ENCODE results near the gene COMMD6.

Gene COMMD6

DNA sequence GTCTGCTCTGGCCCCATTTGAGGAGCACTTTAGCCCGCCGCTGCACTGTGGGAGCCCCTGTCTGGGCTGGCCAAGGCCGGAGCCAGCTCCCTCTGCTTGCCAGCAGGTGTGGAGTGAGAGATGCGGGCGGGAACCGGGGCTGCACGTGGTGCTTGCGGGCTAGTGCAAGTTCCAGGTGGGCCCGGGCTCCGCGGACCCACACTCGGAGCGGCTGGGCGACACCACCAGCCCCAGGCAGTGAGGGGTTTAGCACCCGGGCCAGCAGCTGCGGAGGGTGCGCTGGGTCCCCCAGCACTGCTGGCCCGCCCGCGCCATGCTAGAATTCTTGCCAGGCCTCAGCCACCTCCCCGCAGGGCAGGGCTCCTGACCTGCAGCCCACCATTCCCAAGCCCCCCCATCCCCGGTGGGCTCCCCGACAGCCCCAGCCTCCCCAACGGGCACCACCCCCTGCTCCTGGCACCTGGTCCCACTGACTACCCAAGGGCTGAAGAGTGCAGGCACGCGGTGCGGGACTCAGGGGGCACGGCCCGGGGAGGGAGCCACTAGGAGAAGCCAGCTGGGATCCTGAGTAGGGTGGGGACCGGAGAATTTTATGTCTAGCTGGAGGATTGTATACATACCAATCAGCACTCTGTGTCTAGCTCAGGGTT is 19.1 kb downstream of the COMMD6 start:
- DNase-seq: no peak

DNA sequence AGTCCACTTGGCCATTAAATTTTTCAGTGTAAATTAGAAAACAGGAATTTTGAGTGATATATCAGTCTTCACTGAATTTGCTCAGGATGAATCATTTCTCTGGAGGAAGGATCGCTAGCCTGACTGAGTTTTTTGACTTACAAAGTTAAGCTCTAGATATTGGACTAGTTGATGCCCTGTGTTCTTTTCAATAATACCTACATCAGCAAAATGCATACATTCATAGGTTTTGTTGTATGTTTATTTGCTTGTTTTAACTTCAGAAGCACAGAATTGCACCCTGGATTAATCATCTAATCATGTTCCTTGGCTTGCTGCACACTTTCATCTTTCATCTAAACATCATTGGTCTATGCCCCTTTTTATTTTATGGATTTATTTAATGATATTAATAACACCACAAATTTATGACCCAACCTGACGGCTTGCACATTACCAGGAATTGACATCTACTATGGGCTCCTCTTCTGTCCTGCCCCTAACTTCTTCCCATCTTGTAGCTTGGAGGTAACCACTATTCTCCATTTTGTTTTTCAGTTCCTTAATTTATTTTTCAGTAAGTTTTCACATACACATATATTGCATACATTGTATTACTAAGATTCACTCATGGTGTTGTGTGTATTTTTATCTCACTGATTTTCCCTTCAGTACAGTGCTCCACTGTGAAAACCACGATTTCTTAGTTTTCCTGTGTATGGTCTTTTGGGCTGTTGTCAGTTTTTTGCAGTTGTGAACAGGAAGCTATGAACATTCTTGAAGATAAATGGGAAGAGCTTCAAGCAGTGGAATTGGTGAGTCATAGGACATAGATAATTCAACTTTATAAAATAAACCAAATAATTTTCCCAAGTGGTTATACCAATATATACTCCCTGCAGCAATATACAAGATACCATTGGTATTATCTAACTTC is 23.3 kb downstream of the COMMD6 start:
- no peak for DNase-seq

DNA sequence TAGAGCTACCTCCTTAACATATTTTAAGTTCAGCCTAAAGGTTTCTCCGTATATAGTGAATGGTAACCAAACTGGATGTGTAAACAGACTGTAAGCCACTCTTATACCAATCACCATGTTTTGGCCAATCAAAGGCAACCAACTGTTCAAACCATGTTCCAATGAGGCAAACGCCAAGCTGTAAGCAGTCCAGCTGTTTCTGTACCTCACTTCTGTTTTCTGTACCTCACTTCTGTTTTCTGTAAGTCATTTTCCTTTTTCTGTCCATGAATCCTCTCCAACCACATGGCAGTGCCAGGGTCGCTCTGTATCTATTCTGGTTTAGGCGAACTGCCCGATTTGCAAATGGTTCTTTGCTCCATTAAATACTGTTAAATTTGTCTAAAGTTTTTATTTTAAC is 24.4 kb downstream of the COMMD6 start:
- DNase-seq: no peak

DNA sequence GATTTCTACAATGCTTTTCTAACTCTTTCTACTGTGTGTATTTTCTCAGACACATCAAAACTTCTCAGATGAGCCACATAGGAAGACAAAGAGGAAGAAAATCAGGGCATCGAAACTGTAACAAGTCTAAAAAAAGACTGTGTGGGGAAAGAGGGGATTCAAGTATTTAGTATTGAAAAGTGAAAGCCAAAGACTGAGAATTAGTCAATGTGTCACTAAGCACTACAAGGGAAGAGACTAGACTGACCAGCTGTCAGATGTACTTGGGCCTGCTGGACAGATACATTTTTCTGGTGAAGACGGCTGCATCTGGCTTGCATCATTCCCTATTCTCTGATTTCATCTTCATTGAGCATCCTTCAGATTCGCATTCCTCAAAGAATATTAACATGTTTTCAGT is 25.4 kb downstream of the COMMD6 start:
- DNase-seq: no peak

DNA sequence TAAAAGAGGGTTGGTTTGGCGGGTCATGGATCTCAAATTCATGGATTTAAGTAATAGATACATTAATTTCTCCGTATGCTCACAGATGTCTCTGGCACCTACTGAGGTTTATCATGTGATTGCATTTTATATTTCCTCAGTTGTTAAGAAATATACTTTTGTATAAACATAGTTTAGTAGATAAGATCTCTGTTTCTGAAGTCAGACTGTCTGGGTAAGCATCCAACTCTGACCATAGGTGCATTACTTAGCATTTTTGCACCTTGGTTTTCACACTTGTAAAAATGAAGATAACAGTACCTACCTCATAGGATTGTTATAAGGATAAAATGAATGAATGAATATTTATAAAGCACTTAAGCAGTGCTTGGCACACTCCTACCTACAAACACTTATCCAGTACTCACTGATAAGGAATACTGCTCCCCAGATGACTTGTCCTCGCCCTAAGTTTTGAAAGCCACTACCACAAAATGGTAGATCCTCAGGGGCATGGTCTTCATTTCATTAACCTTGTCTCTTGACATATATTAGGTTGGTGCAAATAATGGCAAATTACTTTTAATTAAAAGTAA is 26.5 kb downstream of the COMMD6 start:
- no peak for DNase-seq

DNA sequence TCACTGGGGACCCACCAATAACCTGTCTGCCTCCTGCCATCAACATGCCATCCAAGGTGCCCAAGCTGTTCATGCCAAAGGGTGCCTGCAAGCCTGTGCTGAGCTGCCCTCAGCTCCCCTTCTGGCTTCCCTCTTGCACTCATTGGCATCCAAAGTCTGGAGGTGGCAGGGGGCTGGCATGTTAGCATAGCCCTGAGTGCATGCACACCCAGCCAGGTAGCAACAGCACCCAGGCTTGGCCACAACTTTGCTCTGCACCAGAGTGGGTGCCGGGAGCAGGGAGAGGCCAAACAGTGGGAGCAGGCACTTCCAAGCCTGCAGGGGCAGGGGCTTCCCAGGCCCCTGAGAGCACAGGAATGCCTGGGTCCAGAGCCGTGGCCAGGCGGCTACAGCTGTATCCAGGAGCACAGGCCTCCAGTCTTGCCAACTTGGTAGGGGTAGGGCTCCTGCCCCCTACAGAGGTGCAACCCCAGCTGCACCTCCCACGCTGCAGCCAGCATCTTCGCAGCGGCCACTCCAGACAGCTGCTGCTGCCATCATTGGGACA is 29.6 kb downstream of the COMMD6 start:
- no peak for DNase-seq

DNA sequence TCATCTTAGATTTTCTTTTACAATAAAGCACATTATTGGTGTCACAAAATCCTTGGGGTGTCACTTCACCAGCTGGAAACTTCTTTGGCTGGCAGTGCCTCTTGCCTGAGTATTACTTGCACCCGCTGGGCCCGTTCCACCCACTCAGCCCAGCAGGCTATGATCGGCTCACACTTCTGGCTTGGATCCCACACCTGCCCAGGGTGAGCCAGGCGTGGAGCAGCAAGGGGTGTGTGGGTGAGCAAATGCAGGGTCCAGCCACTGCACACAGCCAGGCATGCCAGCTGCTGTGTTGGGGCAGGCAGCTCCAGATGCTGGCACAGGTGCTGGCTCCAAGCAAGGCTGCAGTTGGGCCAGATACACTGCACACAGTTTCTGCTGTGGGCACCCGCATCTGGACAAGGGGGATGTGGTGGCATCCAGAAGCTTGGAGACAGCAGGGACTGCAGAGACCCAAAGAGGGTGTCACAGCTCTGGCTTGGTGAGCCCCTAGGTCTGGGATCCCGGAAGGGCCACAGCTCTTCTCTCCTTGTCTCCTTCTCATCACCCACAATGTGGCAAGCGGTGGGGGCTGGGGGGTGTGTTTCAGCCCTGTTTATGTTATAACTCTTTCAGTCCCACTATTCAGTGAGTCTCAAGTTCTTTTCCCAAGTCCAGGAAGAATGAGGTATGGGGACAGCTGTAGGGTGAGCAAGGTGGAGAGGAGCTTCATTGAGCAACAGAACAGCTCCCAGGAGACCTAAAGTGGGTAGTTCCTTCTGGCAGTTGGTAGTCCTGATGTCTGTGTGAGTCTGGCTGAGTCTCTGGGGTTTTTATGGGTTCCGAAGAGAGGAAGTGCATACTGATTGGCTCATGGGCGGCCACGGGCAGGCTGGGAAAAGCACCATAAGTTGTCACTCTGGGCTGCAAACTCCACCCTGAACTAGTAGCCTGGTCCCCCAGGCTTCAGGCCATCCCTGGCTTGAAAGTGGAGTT is 30.3 kb downstream of the COMMD6 start:
- DNase-seq: no peak

DNA sequence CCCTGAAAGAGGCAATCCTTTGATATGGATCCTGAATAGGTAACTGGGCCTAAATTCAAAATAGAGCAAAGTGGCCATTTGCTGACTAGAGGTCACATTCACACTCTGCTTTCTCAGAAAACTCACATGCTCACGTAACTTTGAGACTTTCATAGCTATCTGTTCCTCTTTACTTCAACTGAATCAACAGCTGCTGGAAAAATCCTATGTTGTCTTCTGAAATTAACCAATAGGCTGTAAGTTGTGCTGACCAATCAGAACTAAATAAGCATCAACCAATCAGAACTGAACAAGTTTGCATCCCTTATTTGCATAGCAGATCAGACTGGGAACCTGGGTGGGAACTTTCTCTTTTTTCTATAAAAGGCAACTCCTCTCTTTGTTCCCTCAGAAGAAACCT is 31.6 kb downstream of the COMMD6 start:
- no peak for DNase-seq

DNA sequence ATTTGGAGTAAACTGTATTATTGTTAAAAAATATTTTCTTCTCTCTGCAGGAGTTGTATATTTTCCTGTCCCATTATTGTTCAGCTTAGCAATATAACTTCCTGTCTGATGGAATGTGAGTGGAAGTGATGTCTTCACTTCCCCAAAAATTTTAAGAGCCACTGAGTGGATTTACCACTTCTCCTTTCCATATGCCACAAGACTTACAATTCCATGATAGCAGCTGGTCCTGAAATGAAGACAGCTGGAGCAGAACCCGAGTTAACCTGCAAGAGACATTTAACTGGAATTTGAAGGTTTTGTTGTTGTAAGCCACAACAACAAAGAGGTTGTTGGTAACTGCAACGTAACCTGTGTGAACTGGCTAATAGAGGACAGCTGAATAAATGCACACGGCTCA is 32.3 kb downstream of the COMMD6 start:
- DNase-seq: no peak

DNA sequence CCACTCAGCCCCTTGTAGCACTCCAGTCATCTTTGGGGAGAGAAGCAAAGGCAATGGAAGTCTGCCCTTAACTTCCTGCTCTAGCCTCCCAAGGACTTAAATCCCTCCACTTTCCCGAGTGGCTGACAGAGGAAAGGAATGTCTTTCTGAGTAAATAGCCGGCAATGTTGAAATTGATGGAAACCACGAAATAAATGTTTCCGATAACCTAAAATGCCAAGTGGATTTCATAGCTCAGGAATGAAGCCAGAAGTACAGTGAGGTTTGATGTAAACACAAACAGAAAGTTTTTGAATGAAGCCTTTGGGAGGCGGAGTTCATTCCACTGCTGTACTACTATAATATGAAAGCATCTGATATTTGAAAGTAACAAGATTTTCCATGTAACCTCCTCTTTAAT is 41.7 kb downstream of the COMMD6 start:
- DNase-seq: no peak

DNA sequence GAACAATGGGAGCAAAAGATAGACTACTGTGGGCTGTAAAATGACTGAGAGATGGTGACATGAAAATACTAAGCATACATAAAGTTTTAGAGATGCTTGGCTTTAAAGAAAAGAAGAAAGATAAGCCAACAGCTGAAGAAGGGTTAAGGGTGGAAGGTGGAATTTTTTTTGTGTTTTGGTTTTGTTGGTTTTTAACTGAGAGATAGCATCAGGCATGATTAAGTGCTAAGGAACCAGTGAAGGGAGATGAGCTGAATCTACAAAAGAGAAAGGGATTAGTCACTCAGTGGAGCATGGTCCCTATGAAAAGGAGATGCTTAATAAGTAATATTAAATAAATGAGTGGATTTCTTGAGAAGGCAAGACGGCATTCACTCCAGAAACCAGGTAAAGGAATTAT is 43.1 kb downstream of the COMMD6 start:
- DNase-seq: no peak

DNA sequence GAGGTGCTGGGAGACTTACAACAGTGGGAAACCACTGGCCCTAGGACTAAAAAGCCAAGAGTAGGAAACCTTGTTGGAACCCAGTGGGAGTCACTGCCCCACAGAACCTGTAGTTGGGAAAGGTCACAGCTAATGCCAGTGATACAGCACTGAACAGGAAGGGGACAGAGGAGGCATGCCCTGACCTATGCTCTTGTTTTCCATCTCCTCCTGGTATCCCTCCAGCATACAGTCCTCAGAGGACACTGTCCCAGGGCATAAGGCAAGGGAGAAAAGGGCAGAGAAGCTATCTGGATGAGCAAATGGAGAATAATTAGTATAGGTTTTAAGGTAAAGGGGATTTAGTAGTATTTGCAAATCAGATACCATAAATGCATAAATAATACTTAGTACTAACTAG is 44.5 kb downstream of the COMMD6 start:
- DNase-seq: no peak

DNA sequence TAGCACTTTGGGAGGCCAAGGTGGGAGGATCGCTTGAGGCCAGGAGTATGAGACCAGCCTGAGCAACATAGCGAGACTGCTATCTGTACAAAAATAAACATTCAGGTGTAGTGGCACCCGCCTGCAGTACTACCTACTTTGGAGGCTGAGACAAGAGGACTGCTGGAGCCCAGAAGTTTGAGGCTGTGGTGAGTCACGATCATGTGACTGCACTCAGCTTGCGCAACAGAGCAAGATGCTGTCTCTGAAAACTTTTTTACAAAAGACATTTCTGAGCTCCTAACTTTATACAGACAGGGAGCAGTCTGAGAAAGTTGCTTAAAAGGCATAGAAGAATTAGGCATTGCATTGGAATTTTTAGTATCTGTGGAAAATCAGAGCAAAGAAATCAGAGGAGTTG is 45.3 kb downstream of the COMMD6 start:
- no peak for DNase-seq

DNA sequence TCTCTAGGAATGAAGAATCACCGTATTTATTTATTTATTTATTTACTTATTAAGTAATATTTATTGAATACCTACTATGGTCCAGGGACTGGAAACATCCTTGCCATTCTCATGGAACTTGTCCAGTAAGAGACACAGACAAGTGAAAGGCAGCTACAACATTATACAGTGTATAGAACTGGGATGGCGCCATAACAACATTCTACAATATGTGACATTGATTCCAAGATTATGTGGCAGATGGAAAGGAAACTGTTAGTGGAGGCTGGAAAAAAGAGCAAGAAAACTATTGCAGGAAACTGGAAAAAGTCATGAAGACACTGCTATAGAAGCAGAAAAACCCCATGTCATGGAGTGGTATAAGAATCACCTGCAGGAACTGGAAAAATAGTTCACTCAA is 46.3 kb downstream of the COMMD6 start:
- DNase-seq: no peak

DNA sequence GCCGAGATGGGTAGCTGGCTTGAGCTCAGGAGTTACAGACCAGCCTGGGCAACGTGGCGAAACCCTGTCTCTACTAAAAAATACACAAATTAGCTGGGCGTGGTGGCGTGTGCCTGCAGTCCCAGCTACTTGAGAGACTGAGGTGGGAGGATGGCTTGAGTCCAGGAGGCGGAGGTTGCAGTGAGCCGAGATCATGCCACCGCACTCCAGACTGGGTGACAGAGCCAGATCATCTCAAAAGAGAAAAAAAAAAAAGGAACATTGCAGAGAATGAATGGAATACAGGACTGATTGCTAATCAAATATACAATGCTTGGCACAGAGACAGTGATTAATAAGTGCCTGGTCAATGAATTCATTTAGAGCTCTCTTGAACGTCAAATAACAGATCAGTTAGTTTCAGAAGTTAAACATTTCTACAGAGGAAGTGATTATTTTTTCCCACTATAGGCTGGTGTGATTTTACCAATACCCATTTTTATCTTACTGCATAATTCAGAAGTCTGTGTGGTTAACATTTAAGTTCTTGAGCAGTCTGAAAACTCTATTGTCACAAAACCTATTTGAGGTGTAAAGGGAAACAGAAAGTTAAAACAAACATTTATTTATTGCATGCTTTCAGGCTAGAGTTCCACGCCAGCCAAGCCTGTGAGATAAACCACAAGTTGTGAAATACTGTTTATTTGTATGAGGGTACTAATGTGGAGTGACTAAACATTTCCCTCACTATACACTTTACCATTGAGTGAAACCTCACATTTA is 48.0 kb downstream of the COMMD6 start:
- DNase-seq: no peak

DNA sequence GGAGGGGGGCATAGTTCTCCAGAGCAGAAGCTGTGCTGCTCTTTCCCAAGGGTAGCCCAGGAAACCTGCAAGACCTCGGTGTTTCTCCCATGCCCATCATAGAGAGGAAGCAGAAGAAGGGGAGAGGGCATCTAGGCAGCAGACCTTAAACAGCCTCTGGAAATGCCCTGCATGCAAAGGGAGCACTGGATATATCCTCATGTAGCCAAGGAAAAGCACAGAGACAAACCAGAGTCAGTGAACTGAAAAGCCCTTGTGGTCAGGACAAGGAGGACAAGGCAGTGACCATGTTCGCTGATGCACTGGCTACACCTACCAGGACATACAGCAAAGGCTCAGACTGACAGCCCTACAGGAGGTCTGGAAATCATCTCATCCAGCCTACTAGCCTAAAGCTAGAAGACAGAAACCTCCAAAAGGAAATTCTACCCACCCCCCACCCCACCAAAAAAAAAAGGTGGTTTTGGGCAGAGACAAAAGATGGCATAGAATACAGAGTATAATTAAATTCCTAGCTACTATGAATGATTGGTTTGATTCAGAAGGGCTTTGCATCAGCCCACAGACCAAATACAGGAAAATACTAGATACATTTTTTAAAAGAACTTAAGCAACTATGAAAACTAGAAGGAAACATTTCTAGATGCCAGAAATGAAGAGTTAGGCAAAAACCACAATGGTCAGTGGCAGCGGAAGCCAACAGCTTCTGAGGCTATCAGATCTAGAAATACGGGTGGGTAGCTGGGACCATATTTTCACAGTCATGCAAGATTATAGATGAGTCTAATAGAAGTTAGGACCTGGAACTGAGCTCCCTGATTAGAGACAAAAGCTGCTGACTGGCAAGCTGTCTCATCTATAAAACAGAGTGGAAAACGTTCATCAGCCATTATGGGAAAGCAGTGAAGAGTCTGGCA is 51.2 kb downstream of the COMMD6 start:
- no peak for DNase-seq

DNA sequence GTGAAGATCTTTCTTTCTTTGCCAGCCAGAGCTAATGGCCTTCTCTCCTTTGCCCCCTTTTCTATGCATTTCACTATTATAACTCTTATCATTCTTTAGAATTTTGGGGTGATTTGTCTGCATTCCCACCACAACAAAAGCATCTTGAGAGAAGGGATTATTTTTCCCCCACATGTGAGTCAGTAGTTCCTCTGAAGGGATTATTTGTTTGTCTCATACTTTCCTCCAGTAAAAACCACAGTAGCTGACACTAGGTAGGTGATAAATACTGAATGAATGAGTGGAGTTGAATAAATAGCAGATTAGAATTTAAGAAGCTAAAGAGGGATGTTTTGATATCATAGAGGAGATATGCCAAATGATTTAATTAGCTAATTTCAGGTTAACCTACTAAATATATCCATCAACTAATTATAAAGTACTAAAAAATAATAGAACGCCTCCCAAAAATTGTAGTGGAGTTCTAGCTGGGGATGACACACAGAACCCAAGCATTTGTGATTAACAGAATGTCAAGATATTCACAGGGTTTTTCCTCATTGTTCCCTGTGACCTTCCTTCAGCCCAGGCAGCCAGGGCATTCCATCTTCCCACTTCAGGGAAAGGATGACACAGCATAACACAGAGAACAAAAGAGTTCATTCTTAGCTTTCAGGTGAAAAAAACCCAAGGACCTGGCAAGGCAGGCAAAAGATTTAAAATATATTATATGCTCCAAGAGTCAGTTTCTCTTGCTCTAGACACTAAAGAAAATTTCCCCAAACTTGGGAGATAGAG is 52.2 kb downstream of the COMMD6 start:
- DNase-seq: no peak

DNA sequence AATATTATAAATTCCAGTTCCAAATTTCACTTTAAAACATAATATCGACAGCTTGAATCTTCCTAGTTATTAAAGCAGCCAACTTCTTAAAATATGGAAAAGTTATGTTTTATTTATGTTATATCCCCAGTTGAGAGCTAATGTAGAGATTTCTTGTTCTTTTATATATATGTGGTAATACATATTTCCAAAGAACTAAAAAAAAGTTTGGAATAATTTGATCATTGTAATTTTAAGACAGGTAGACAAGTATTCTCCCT is 54.9 kb downstream of the COMMD6 start:
- no peak for DNase-seq

DNA sequence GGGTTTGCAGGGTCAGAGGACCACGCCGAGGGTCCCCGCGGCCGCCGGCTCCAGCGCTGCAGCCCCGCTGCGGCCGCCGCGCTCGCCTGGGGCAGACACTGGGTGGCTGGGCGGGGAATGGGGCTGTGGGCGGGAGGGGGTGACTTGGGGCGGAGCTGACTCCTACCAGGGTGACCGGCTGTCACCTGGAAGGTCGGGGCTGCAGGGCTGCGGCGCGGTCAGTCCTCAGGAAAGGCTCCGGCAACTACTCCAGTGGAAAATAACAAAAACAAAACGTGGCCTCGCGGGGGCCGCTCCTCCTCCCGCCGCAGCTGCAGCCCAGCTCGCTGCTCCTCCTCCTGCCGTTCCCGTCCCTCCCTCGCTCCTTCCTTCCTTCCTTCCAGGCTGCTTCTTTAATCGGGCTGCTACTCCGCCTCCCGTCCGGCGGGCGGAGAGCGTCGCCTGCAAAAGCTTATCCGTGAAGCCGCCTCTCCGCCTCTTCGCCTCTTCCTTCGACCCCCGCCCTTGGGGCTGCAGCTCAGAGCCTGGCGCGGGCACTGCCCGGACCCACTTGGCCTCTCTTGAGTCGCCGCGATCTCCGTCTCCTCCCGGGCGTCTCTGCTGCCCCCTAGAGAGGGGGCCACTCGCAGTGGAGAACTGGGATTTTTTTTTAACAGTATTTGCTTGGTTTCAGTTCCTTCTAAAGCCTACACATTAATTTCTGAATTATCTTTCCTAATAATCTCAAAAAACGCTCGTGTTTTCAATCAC is 55.4 kb downstream of the COMMD6 start, which contains the start of gene TBC1D4:
Gene TBC1D4, minus strand, starts transcription at position 100 of the 750 bp plus-strand sequence. CDS start 402 bp downstream, outside the sequence.
- DNase-seq: peak; percentile 54

Measured in activated T-cell treated with anti-CD3 and anti-CD28 coated beads, Interleukin-2, amount 50 U/mL, for 1 hour (primary cell).